Epithelial cell of proximal tubule (primary cell): ENCODE data around the gene LDLRAD4. TPM values are rescaled to one million over a fixed set of nuclear protein-coding genes. Genes with fewer than 3 reads are reported as not detected.

Experiments used
- DNase-seq: peaks from one replicate; pipeline ENCODE4 v3.0.0-alpha.2; 2011; ENCODE audit warnings: low read depth
- H3K4me3 ChIP-seq: 2 replicates; pipeline ENCODE4 v1.5.1; 2011; ENCODE audit warnings: low read depth, mild to moderate bottlenecking, low read length
- CTCF ChIP-seq: conservative IDR thresholded peaks from 2 replicates; pipeline ENCODE4 v1.5.1; 2012; ENCODE audit warnings: low read depth, mild to moderate bottlenecking, low read length
- total RNA-seq: library from RNA; depleted of rRNA; stranded (reverse); fragments of >200 nt; gene quantifications from 2 replicates; pipeline ENCODE4 v1.2.3, GENCODE V29; 2015

Gene LDLRAD4
- total RNA-seq, 1 donor from 2014 or later, result under 0.01 TPM

- TF ChIP-seq CTCF, result no peak
Measured at GRCh38 chr18:13452871-13453680, 234.5 kb downstream of the LDLRAD4 start.

GRCh38 chr18:13453714-13454113 is 235.2 kb downstream of the LDLRAD4 start:
- TF ChIP-seq CTCF, result no peak
- no peak for DNase-seq
- H3K4me3 ChIP-seq, result no peak overlapping the region

More at GRCh38 chr18:13452871-13453680, 234.5 kb downstream of the LDLRAD4 start:
- no peak overlapping the region for H3K4me3 ChIP-seq
- DNase-seq, result no peak

- DNase-seq, result no peak
- H3K4me3 ChIP-seq, result no peak overlapping the region
- no peak for TF ChIP-seq CTCF
Measured at GRCh38 chr18:13454363-13455150, 236.0 kb downstream of the LDLRAD4 start.

- DNase-seq, result no peak
- H3K4me3 ChIP-seq, result no peak overlapping the region
- TF ChIP-seq CTCF, result no peak
Measured at GRCh38 chr18:13455471-13455870, 236.9 kb downstream of the LDLRAD4 start.

GRCh38 chr18:13455960-13456481 is 237.5 kb downstream of the LDLRAD4 start:
- H3K4me3 ChIP-seq, result no peak overlapping the region
- TF ChIP-seq CTCF, result no peak
- DNase-seq, result no peak

- TF ChIP-seq CTCF, result no peak
- no peak for DNase-seq
- H3K4me3 ChIP-seq, result no peak overlapping the region
Measured at GRCh38 chr18:13456736-13457271, 238.2 kb downstream of the LDLRAD4 start.
